HG02852 (cell line): Measurements from ENCODE around the gene TRMT10B.
A peak's percentile ranks its signal among the peaks of the same experiment; 100 is the strongest.
"Not testable (repeated sequence)": the region's sequence is repeated elsewhere in the genome, so short reads cannot be mapped to it uniquely, and the experiment has no call there.

ENCODE experiments used
- ATAC-seq: cut with Tn5 transposase; IDR thresholded peaks from one replicate; pipeline ENCODE4 v1.9.1; 2021; ENCODE audit warnings: mild to moderate bottlenecking, moderate library complexity; ENCODE audit not compliant: unreplicated experiment

The TRMT10B gene

GRCh38 chr9:37800631-37801286 lies 47.2 kb downstream of the TRMT10B start, which contains the start of gene DCAF10:
TSS of gene DCAF10 (plus strand) at chr9:37800797. CDS start at chr9:37800867, 70 bp downstream.
- peak; percentile 74 for ATAC-seq

GRCh38 chr9:37801287-37801850 lies 47.8 kb downstream of the TRMT10B start:
- peak; percentile 48 for ATAC-seq

GRCh38 chr9:37801959-37802711 lies 48.5 kb downstream of the TRMT10B start:
- no peak for ATAC-seq

GRCh38 chr9:37806271-37806670 lies 52.7 kb downstream of the TRMT10B start:
- ATAC-seq, result no peak

GRCh38 chr9:37809676-37810075 lies 56.1 kb downstream of the TRMT10B start:
- not testable (repeated sequence) for ATAC-seq

GRCh38 chr9:37811906-37812476 lies 58.4 kb downstream of the TRMT10B start:
- ATAC-seq, result no peak

GRCh38 chr9:37812773-37813379 lies 59.3 kb downstream of the TRMT10B start:
- ATAC-seq, result no peak

GRCh38 chr9:37818849-37819248 lies 65.2 kb downstream of the TRMT10B start:
- ATAC-seq, result no peak

- no peak for ATAC-seq
These were observed 66.5 kb downstream of the TRMT10B start for GRCh38 chr9:37820142-37820541.

- ATAC-seq, result not testable (repeated sequence)
These were observed 71.6 kb downstream of the TRMT10B start for GRCh38 chr9:37825174-37825573.

- no peak for ATAC-seq
These were observed 74.0 kb downstream of the TRMT10B start for GRCh38 chr9:37827483-37828165.
